Stimulated activated CD8-positive, alpha-beta memory T cell treated with anti-CD3 and anti-CD28 coated beads, Interleukin-12 subunit alpha, Interleukin-12 subunit beta, amount 100 ng/mL, for 4 hours (primary cell): ENCODE results near the gene PPA2.

Source experiments
- DNase-seq: peaks from one replicate; pipeline ENCODE4 v3.0.0-alpha.2; 2020; ENCODE audit warnings: low read depth

The PPA2 gene

GRCh38 chr4:105389167-105389566, 84.7 kb downstream of the PPA2 start:
- no peak for DNase-seq

GRCh38 chr4:105387466-105387865, 86.4 kb downstream of the PPA2 start:
- no peak for DNase-seq

GRCh38 chr4:105386012-105386411, 87.8 kb downstream of the PPA2 start:
- no peak for DNase-seq

DNA sequence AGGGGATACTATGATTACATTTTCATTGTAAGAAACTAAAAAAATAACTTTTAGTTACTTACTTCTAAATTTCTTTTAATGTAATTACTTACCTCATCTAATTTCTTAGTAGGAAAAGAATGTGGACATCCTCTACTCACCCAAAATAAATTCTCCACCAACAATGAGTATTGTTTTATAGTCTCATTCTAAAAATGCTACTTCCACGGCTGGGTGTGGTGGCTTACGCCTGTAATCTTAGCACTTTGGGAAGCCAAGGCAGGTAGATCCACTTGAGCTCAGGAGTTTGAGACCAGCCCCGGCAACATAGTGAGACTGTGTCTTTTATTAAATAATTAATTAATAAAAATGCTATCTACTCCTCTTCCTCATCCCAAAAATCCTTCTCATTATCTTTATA, 99.8 kb downstream of the PPA2 start:
- no peak for DNase-seq

GRCh38 chr4:105373324-105373723, 100.5 kb downstream of the PPA2 start:
- no peak for DNase-seq

DNA sequence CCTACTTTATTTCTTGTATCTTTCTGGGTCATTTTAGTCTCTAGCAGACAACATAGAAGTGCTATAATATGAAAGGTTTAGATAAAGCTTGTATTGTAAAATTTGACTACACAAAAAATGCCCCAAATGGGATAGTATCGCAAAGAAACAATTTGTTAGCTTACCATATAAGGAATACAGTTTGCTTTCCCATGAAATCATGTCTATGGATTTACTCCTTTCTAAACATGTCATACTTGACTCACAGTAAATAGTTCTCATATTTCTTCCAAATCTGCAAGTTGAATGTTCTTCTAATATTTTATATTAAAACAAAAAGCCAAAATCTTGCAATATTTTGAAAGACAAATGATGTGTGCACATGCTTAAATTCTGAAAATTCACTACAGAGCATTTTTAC, 103.9 kb downstream of the PPA2 start:
- no peak for DNase-seq

- no peak for DNase-seq
Observed at GRCh38 chr4:105361053-105361452, 112.8 kb downstream of the PPA2 start.

DNA sequence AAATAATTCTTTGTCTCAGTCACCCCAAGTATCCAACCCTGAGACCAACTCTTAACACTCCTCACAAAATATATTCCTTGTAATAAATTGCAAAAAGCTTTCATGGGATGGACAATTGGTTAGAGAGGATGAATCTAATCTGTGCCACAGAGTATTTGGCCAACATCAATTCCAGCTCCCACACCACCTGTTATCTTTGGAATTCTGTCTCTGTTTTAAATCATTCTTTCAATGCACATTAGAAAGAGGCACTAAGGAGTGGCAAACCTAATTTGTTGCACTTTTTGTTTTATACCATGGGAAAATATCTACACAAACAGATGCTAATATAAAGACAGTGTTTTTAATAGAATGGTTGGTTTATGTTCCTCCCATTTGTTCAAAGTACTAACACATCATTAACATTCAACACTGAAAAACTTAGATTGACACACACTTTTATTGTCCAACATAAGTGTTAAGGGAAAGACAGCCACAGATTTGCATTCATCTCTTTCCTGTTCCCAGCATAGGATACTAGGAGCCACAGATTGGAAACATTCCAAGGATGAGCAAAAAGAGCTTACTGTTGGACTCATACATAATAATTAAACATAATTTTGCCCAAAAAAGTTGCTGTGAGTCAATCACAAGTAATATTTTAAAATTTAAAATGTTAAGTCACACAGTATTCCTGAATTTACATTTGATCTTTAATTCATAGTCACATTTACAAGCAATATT, 116.4 kb downstream of the PPA2 start:
- no peak for DNase-seq

DNA sequence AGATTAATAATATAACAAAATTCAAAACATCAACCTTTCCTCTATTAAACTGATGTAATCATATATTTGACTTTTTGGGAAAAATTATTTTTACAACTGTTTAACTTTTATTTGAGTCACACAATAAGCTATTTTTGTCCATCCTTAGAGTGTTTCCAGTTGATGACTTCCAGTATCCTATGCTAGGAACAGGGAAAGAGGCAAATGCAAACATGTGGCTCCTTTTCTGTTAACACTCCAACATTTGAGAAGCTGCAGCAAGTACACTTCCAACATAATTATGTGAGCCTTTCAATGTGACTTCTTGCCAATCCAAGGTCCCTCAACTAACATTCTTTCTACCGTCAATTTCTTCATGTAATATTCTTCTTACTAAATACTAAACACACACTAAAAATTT, 117.7 kb downstream of the PPA2 start:
- no peak for DNase-seq

DNA sequence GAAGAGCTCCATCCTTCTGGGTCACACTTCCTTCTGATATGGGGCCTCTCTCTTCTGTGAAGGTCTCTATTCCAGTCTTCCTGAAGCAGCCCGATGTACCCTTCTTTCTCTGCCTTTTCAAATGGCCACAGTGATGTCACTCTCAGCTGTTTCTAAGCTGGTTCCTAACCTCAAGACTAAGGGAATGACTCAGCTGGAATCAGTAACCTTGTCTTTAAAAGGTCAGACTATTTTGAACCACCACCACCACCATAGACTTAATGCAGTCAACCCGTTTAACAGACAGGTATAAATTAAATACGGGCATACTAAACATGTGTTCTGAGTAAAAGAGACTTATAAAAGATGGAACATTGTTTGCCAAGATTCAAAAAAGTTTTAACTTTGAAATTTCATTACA, 121.0 kb downstream of the PPA2 start:
- no peak for DNase-seq

DNA sequence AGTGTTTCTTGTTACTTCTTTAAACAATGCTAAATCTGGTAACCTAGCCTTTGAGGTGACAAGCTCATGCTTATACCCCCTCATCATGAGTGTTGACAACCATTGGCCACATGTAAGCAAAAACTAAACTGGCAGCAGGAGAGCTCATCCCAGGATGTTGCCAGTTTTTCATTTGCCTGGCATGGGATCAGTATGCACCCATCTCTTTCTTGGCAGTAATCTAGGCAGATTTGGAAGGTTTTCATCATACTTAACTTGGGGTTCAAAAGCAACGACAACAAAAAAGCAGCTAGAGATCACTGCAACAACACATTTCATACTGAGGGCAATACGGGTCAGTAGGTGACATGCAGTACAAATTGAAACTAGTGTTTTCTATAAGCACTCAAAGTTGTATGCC, 122.0 kb downstream of the PPA2 start:
- no peak for DNase-seq

- no peak for DNase-seq
Observed at GRCh38 chr4:105350859-105351490, 122.9 kb downstream of the PPA2 start.

DNA sequence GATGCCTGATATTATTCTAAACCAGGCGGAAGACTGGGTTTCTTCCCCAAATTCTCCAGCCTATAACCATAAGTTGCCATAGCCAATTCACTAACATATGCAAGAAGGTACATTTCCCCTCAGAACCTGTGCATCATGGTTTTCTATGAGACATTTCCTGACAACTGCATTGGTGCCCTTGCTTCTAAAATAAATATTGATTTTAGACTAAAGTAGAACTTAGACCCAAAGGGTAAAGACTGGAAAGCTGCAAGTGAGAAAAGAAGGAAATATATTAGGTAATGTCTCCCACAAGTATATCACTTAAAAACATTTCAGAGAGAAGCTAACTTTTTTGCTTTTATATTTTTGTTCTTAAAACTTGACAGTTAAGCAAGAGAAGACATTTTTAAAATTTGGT, 125.1 kb downstream of the PPA2 start:
- DNase-seq = no peak

DNA sequence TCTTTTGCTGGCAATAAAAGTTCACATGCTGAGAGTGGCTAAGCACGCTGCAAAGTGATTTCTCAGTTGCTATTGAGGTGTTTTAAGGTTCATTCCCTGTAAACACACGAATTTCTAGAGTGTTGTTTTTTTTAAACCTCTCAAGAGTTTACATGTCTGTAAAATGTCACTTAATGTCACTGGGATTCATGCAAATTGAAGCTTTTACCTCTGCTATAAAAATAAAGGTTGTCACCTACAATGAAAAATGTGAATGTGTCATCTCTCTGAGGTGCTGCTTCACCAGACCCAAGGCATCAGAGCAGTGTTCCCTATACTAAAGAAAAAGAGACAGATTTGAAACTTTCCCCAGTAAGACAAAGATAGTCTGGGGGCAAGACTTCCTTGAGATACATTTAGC, 127.0 kb downstream of the PPA2 start:
- no peak for DNase-seq

DNA sequence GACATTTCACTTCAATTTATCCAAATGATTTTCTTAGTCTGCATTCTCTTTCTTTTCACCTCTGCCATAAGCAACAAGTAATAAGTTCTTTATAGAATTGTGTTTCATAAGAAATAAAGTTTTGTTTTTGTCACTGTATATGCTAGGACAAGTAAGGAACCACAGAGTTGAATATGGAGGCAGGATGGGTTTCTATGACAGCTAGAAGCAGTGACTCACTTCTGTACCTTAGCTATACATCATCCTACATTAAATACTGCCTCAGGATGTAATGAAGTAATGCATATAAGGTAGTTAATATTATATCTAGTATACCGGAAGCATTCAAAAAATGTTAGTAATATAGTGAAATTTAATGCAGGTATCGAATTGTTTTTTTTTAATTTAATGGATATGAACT, 128.0 kb downstream of the PPA2 start:
- DNase-seq = no peak

DNA sequence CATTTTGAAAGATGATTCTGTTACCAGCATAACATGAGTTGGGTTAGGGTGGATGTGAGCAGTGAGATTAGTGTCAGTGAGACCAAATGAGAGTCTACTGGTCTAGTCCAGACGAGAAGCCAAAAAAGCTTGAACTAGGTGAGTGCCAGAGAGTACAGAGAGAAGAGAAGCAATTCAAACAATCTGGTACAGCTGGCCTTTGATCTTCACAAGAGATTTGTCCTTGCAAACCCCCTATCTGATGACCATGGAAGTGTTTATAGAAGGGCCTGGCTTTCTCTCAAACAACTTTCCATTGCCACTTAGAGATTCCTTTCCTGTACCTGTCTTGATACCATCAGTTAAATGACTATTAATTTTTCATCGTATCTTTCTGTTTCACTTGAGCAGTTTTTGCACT, 128.5 kb downstream of the PPA2 start:
- DNase-seq = no peak

DNA sequence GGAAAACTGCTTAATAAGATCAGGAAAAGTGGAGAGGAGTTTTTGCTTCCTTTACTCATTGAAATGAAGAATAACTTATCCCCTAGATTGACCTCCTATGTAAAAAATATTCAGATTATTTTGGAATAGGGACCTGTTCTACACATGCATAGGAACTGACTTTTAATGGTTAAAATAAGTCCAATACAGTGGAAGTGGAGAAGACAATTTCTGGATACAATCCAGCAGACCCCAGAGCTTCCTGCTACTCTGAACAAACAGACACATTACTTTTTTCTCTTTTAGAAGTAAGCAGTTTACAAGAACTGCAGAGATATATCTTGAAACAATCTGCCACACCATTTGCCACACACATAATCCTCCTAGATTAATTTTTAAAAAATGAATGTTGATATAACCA, 129.7 kb downstream of the PPA2 start:
- no peak for DNase-seq

DNA sequence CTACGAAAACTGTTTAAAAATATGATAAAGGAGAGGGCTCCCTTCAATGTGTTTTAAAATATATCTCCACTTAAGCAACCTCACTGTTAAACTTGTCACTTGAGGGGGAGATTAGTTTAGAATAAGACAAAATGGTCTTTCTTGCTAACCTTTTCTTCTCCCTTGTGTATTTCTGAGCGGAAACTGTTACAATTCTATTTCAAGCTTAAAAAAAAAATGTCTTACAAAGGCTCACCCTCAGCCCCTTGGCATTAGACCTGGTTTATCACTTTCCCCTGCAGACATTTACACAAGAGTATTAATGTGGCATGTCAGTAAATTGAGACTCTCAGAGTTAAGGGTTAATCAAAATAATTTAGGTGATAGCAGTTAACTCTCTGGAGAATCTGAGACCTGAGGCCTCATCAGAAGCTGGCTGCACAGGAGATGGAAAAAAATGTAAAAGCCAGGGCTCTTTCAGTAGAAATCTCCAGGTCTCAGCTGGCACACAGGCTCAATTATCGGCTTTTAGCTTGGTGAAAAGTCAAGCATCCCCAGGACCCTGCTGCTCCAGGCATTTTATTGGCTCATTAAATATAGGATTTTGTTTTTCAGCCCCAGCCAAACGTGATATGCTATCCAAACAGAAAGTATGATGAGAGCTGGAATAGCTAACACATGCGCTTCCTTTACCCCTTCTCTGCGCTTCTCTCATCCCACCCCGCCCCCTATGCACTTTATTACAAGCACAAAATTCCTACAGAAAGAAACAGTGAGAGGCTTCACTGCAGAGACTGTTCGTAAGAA, 130.5 kb downstream of the PPA2 start:
- DNase-seq = no peak

GRCh38 chr4:105329081-105329480, 144.8 kb downstream of the PPA2 start:
- DNase-seq = no peak

GRCh38 chr4:105327956-105328355, 145.9 kb downstream of the PPA2 start:
- no peak for DNase-seq

GRCh38 chr4:105327222-105327621, 146.6 kb downstream of the PPA2 start:
- DNase-seq = no peak
